HG03060 (cell line): Measurements from ENCODE around the gene MCU.

Source experiments
- ATAC-seq: cut with Tn5 transposase; IDR thresholded peaks from one replicate; pipeline ENCODE4 v1.9.1; 2021; ENCODE audit warnings: low read depth, moderate number of reproducible peaks; ENCODE audit not compliant: unreplicated experiment

Gene MCU

DNA sequence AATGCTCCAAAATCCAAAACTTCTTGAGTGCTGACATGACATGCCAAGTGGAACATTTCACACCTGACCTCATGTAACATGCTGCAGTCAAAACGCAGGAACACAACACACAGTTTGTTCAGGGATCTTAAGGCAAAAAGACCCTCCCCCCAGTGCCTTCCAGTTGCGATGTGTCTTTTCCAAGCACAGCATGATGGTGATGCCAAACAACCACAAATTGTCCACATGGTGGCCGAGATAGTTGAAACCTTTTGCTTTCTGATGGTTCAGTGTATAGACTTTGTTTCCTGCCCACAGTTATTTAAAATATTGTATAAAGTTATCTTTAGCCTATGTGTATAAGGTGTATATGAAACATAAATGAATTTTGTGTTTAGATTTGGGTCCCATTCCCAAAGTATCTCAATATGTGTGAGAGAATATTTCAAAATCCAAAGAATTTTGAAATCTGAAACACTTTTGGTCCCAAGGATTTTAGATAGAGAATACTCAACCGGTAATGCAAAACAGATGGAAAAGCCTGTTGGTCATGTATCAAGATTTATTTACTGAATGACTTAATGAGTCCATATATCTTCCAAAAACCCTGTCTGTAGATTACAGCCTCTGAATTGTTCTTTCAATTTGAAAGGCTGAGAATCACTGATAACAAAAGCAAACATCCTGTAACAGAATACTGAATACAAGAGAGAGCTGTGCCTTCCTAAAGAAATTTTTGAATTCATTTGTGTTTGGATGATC lies 108.2 kb downstream of the MCU start:
- ATAC-seq, result no peak

DNA sequence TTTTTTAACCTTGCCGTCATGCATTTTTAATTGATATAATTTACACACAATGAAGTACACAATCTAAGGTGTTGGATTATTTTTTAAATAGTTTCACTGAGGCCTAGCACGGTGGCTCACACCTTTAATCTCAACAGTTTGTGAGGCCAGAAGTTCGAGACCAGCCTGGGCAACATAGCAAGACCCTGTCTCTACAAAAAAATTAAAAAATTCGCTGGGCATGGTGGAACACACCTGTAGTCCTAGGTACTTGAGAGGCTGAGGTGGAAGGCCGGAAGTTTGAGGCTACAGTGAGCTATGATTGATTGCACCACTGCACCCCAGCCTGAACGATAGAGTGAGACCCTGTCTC lies 108.8 kb downstream of the MCU start:
- ATAC-seq, result no peak

DNA sequence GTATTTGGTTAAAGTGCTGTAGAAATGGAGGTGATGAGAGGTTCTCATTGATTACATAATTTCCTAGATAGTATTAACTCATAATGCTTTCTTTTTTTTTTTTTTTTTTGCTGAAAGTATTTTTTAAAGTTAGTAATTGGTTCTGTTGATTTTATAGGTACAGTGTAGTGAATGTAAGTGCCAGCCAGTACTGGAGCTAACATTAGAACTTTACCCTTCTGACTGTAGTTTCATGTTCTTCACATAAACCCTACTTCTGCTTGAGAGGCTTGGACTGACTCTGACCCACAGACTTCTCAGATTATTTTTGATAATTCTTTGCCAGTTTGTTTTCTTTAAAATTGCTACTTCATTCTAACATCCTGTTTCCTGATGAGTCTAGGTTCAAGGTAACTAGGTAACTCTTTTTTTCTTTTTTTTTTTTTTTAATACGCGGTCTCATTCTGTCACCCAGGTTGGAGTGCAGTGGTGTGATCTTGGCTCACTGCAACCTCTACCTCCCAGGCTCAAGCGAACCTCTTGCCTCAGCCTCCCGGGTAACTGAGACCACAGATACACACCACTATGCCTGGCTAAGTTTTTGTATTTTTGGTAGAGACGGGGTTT lies 109.4 kb downstream of the MCU start:
- no peak for ATAC-seq

DNA sequence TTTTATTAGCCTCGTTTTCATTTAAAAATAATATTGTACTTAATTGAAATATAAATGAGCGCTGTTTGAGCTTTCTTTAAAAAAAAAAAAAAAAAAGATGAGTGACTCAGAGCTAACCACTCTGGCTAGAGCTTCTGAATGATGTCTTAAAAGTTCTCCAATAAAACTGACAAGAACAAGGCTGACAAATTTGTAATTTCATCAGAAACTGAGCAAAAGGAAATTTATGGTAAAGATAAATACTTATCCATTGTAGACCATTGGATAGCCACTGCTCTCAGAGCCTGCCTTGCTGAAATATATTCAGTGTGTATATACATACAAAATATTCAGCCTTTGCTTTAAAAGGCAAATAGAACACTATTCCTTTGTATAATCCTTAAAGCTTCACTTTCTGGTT lies 110.4 kb downstream of the MCU start:
- ATAC-seq, result no peak

DNA sequence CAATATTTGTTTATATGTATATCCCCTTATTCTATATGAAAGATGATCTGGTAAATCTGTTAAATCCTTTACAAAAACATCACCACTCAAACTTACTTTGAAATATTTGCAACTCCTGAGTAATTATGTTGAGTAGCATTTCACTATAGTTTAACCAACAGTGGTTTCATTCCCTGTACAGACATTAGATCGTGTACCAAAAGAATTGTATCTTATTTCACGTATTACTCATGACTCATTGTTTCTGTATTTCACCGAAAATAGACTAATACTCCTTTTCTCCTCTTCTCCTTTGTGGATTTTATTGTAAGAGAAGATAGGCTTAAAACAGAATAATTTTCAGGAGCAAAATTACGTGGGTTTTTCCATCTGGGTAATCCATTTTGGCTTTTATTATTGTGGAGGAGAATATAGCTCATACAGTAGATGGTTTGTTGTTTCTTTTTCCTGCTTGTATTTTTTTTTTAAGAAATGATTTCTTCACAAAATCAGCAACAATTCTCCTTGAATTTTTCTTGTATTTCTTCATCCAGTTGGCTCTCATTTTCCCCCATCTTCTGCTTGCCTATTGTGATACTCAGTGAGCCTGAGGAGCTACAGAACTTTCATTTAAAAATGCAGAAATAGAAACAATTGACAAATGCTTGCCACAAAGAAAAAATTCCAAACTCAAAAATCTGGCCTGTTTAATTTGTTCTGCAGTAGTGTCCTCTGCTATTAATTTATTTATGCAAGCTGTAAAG lies 111.0 kb downstream of the MCU start:
- no peak for ATAC-seq

DNA sequence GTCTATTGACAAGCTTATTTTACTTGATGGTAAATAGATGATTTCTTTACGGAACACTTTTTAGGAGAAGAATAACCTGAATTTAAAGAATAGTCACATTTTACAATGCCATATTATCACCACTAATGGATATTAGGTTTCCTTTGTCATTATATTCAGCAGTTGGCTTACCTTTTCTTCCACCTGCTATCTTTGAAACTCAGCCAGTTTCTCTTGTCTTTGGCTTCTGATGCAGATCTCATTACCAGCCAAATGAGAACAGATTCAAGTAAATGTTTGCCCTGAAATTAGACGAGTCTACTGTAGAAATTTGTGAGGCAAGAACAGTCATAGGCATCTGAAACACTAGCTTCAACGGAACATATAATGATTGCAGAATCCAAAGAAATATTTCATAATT lies 116.1 kb downstream of the MCU start:
- no peak for ATAC-seq

DNA sequence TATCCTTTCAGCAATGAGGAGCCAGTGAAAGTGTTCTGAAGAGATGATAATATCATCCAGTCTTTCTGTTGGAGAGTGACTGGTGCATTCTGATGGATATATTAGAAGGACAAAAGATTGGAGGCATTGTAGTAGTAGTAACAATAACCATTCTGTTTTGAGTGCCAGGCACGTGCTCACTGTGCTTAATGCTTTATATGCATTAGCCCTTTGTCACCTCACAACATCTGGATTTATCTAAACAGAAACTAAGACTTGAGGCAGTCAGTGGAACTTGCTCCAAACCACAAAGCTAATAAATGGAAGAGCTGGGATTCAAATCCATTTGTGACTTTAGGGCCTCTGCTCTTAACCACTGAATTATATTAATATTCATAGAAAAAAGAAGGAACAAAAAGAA lies 117.1 kb downstream of the MCU start:
- no peak for ATAC-seq

DNA sequence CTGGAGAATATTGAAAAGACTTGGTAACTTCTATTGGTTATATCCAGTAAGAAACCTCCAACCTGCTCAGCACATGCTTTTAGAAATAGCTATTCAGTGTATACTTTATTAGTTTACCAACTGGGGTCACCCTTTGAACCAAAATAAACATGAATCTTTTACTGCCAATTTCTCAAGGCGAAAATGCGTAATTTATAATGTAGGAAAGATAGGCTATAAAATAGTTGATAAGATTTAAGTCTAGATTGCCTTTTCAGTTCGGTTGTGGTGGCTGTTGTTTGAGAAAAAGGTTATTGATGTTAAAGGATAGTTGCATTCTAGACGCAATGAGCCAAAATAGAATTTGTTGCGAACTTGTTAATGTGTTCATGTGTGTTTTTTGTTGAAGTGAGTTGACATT lies 119.0 kb downstream of the MCU start:
- ATAC-seq, result no peak

DNA sequence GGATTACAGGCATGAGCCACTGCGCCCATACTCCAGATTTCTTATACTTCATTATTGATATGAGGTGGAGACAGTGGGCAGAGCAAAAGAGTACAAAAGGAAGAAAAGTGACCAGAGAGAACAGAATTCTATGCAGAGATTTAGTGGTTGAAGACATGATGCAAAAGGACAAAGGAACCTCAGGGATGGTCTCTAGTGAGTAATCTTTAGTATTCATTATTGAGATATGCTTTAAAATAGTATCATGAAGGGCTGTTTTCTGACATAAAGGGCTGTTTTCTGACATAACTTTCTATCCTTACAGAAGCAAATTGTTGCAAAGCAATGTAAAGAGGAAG lies 120.4 kb downstream of the MCU start:
- ATAC-seq, result no peak

DNA sequence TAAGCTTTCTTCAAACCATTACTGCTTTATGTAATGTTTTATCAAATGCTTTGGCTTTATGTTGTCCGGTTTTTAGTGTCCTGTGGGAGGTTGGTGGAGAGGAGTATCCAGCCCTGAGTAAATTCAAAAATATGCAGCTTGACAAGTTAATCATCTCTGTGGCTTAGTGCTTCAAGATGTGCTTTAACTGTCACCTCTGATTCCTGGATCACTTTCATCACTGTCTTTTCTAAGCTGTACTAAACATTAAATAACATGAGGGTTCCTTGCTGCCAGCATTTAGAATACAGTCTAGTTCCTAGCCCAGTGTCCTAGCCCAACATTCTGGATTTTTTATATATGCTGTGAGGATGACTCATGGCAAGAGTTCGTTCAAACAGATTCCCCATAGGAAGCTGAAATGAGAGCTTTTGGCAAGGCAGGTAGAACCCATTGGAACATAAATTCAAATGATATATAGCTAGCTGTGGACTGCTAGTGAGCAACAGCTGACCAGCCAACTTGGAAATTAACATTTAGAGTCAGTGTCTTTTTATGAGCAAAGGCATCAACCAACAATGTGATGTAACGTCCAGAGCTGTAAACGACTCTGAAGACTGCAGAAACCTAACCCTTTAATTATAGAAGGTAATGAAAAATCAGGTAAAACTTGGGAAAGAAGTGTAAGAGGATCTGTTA lies 120.9 kb downstream of the MCU start:
- ATAC-seq, result no peak

DNA sequence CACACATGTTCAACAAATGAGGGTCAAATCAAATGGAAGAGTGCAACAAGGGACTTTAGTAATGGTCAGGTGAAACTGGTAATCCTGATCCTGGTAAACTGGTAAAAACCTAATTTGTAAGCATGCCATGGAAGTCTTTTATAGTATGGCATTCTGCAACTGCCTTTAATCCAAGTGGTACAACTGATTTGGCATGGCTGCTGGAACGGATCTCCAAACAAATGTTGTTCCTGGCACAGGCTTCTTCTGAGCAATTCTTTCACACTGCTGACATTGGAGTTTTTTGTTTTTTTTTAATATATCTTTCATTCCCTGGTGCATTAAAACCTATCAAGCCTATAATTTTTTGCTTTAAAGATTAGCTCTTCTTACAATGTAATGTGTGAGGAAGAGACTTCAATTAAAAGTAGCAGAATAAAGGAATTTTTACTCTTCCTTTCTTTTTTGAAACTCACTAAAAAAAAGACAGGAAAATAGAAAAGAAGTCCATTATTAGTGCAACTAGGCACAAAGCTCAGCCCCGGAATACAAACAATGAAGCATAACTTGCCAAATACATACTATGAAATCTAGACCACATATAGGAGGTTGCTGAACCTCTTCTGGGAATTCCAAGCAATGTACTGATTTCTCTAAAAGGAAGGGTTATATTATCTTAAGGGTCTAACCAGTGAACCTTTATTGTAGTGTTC lies 122.3 kb downstream of the MCU start:
- no peak for ATAC-seq

DNA sequence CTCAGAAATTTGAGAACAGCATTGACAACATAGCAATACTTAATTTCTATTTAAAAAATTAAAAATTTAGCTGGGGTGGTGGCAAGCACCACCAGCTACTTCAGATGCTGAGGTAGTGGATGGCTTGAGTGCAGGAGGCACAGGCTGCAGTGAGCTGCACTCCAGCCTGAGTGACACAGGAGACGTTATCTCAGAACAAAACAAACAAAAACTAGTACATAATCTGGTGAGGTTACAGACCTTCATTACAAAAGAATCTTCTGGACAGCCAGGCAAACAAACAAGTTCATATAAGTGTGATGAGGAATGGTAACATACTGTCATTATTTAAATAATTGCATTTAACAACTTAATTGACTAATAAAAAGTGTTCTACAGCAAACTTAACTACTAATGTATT lies 124.6 kb downstream of the MCU start:
- no peak for ATAC-seq

DNA sequence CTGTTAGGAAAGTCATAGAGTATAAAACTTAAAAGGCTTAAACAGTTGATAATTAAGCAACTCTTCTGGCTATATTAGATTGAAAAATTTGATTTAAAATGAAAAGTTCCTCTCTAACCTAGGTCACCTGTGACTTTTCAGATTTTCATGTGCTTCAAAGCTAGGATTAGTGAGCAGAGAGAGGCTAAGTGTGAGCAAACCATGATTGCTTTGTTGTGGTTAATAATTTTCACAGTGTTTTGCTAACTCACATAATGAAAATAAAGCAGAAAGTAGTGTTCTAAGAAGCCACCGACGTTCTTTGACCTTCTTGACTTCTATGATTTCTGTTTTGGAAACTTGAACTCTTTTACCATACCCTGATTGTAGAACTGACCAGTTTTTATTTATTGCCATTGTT lies 126.1 kb downstream of the MCU start:
- no peak for ATAC-seq

DNA sequence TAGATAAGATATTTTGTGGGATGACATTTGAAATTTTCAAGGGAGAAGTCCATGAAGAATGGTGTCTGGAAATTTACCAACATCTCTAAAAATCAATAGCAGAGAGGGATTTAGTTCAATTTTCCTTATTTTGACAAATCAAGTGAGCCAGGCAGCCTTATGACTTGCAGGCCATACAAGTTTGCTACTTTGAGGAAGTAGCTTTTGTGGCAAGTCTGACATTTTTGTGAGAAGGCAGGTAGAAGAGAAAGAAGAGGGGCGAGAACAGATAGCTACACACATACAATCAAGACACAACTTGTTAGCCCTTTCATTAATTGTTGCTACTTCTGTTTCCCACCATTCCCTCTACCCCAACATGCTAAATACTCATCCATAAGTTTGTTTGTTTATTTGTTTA lies 127.1 kb downstream of the MCU start:
- ATAC-seq, result no peak

DNA sequence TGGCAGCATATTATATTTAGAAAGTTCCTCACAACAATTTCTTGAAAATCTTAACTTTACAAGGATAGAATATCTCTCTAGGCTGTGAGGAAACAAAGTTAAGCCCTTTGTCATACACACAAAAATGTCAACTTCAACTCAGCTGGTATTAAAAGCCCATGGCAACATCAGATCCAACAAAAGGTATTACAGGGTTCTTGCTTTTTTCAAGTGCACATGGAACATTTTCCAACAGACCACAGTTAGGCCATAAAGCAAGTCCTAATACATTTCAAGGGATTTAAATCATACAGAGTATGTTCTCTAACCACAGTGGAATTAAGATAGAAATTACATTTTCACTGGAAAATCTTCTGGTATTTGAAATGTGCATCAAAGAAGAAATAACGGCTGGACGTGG lies 129.7 kb downstream of the MCU start:
- ATAC-seq, result no peak

DNA sequence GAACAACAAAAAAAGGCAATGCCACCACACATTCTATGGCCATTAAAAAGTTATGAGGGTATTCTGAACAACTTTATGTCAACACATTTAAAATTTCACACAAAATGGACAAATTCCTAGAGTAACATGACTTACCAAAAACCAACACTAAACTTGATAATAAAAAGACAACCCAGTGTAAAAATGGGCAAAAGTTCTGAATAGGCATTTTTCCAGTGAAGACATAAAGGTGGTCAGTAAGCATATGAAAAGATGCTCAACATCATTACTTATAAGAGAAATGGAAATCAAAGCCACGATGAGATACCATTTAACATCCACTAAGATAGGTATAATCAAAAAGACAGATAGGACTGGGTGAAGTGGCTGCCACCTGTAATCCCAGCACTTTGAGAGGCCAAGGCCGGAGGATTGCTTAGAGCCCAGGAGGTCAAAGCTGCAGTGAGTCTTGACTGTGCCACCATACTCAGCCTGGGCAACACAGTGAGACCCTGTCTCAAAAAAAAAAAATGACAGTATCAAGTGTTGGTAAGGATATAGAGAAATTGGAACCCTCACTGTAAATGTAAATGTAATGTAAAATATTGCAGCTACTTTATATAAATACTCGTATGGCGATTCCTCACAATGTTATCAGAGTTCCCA lies 130.5 kb downstream of the MCU start:
- no peak for ATAC-seq

DNA sequence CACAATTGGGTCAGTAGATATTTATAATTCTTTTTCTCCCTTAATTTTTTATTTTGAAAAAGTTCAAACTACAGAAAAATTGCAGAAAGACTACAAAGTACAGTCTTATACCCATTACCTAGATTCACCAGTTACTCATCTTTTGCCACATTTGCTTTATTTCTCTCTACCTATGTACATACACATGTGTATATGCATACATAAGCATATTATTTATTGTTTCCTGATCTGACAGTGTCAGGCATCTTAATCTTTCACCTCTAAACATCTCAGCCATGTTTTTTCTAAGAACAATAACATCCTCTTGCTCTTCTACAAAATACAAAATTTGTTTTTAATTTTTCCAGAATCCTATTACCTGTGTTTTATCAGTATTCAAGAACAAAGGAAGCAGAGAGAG lies 133.2 kb downstream of the MCU start:
- ATAC-seq, result no peak

DNA sequence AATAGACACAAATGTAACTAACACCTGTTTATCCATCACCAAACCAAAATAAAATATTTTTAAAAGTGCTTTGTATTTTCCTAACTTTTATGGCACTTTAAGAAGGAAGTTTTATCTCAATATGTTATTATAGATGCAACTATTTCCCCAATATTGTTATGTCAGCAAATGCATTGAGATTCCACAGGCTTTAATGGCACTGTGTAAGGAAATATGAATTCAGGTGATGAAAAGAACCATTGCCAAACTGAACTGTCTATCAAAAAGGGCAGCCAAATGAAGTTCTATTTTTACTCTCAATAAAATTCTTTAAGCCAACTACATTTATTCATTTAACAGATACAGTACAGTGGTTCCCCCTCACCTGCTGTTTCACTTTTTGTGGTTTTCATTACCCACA lies 134.4 kb downstream of the MCU start:
- no peak for ATAC-seq

DNA sequence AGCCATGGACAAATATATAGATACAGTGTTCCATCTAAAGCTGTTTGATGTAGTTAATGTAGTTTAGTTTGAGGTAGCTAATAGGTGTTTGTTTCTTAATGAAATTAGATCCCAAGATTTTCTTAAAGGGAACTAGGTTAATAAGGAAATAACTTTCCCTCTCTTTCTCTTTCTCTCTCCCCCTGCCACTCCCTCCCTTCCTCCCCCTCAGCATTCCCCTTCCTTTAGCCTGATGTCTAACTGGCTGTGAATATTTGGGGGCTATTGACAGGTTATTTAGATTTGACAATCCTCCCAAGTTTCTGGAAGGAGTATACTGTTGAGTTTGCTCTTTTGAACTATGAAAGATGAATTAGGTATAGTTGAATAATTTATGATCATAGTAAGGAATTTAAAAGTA lies 136.4 kb downstream of the MCU start:
- no peak for ATAC-seq

DNA sequence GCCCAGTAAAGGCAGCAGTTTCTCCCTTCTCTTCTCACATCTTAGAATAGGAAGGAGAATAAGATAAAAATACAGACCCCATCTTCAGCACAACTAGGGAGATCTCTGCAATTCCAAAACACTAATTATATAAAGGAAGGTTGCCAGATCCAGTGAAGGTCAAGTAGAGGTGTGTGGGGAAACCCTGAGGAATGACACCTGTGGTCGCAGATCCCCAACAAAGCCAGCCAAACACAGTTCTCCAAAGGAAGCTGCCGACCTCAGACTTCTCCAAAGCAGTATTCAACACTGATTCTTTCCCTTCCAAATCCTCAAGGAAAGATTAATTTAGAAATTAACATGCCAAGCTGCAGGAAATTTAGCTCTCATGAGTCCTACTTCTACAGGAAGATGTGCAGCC lies 138.7 kb downstream of the MCU start:
- no peak for ATAC-seq
